WTC11 (cell line): ENCODE results near the gene ZNF705A.
"Not testable (repeated sequence)": the region's sequence is repeated elsewhere in the genome, so short reads cannot be mapped to it uniquely, and the experiment has no call there.

Experiments used
- AR ChIP-seq: fragments of 250-450 bp; sonication (Bioruptor Pico); IDR thresholded peaks from 2 replicates; pipeline ENCODE4 v1.9.0; 2021; ENCODE audit warnings: mild to moderate bottlenecking
- CREB1 ChIP-seq: sonication (generic); formaldehyde crosslinking; IDR thresholded peaks from 2 replicates; pipeline ENCODE4 v1.8.0; 2023; ENCODE audit warnings: mild to moderate bottlenecking, missing genetic modification reagents
- CTCF ChIP-seq: fragments of 200-600 bp; IDR thresholded peaks from 2 replicates; pipeline ENCODE4 v1.8.0; 2022; ENCODE audit warnings: antibody characterized with exemption
- TCF7 ChIP-seq: sonication (generic); formaldehyde crosslinking; IDR thresholded peaks from 2 replicates; pipeline ENCODE4 v1.8.0; 2022; ENCODE audit warnings: mild to moderate bottlenecking, low read depth, missing genetic modification reagents, moderate library complexity
- USF2 ChIP-seq: sonication (generic); formaldehyde crosslinking; IDR thresholded peaks from 2 replicates; pipeline ENCODE4 v1.8.1; 2023; ENCODE audit warnings: mild to moderate bottlenecking, missing genetic modification reagents, moderate library complexity

- not testable (repeated sequence) for TF ChIP-seq AR (CRISPR knock-in tag); USF2 (CRISPR knock-in tag); CREB1; CTCF; TCF7 (CRISPR knock-in tag)
These were observed 16.1 kb downstream of the ZNF705A start for GRCh38 chr12:8172911-8173310.
